GM04503 (cell line): ENCODE results near the gene NCF4.

Source experiments
- DNase-seq: peaks from one replicate; pipeline ENCODE4 v3.0.0-alpha.2; 2012; ENCODE audit warnings: low read depth

The NCF4 gene

DNA sequence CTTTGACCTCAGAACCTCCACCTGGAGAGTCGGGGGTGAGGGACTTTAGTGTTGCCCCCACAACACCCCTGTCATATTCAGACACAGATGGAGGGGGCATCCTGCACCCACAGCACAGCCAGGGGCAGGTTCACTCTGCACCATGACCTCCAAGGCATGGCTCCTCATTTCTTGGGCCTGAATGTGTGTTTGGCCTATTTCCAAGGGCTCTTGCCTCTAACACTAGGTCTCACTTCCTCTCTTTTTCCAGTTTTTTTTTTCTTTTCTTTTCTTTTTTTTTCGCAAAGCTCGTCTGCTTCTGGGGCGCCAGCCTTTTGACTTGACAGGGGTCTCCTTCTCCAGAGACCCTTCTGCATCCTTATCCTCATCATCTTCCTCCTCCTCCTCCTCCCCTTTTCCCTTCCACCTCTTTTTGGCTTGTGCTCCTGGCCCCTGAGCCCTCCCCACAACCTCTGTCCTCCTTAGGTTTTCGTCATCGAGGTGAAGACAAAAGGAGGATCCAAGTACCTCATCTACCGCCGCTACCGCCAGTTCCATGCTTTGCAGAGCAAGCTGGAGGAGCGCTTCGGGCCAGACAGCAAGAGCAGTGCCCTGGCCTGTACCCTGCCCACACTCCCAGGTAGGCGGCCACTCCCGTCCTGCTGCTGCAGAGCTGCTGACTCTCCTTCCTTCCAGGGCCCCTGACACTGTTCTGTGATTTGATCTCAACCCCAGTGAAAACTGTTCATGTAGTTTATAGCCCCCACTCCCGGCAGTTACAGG lies 3.8 kb downstream of the NCF4 start:
- DNase-seq = no peak

DNA sequence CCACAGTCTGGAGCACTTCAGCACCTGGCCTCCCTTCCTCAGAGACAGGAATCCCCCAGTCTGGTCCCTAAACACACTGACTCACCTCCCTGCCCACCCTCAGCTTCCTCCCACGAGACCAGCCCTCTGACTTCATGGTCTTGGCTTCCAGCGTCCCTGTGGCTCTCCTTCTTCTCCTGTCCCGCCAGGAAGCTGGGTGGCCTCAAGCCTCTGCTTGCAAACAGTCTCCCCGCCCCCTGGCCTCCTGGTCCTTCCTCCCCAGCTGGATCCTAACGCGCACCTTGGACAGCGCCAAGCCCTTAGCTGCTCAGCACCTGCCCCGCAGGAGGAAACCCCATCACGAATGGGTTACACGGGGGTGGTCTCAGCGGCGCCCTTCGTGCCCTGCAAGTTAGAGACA lies 4.5 kb downstream of the NCF4 start:
- no peak for DNase-seq

DNA sequence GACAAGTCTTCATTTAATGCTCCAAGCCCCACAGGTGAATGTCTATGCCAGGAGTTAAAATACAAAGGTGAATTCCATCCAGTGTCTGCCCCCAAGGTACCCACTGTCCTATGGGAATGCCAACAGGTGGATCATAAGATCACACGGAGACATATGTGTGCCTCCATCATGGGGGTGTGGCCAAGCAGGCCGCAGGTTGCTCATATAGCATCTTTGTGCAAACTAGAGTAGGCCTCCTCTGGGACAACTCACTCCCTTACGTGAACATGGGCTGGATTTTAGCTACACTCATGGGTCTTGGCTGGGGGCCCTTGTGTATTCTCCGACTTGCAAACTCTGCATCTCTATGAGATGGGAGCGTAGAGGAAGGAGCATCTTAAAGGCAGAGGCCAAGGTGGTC lies 6.9 kb downstream of the NCF4 start:
- no peak for DNase-seq

DNA sequence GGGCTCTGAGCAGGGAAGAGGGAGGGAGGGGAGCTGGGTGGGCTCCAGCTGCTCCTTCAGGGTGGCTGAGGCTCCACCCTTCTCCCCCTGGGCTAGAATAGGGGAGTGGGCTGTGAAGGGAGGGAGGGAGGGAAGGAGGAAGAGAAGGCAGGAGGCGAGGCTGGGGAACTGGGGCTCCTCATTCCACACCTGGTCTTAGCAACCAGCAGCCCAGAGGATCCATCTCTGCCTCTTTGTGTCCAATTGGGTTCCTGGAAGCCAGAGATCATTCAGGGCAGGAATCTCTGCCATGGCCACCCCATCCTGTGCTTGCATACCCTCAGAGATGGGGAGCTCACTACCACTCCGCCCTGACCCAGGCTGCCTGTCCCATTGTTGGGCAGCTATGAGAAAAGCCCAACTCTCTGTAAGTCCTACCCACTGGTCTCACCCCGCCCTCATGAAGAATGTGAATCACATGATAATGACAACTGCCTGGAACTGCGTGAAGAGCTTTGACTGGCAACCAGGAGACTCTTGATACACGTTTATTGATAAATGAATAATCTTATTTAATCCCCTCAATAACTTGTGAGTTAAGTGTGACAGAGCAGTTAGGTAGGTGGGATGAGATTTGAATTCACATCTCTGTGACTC lies 7.9 kb downstream of the NCF4 start:
- DNase-seq = no peak

DNA sequence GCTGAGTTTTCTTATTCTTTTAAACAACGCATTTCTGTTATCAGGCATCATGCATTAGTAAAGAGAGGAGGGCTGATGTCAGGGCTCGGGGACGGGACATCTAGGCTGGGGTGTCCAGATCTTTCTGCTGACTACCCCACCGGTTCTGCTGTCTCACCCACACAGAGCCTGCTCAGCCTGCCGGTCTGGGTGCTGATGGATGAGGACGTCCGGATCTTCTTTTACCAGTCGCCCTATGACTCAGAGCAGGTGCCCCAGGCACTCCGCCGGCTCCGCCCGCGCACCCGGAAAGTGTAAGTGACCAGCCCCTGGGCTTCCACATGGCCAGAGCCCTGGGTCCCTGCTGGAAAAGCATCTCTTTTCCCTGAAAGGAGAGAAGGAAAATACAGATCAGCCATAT lies 9.4 kb downstream of the NCF4 start:
- no peak for DNase-seq

DNA sequence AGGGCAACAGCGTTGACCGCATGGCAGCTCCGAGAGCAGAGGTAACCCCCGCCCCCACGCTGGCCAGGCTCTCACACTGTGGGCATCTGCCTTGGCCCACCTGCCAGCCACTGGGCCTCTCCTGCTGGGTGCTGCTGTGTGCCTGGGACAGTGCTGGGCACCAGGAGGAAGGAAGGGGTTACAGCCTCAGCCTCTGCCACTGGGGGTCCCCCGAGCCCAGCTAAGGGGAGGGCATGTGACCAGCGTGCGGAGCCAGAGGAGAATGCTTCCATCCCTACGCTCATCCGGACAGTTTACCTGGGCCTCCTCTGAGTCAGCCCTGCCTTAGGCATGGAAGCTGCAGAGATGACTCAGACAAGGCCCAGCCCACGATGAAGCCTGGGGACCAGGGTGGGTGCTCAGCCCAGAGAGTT lies 10.9 kb downstream of the NCF4 start:
- no peak for DNase-seq

DNA sequence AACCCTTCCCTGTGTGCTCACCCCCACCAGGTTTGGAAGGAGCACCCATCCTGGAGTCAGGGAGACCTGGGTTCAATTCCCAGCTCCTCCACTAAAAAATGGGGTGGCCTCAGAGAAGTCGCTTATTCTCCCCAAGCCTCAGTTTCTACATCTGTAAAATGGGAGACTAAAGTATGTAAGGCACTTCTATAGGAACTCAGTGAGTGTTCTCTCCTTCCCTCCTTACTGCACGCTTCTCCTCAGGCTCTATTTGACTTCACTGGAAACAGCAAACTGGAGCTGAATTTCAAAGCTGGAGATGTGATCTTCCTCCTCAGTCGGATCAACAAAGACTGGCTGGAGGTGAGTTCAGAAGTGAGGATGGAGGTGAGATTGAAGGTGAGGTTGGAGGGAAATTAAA lies 11.3 kb downstream of the NCF4 start:
- no peak for DNase-seq

DNA sequence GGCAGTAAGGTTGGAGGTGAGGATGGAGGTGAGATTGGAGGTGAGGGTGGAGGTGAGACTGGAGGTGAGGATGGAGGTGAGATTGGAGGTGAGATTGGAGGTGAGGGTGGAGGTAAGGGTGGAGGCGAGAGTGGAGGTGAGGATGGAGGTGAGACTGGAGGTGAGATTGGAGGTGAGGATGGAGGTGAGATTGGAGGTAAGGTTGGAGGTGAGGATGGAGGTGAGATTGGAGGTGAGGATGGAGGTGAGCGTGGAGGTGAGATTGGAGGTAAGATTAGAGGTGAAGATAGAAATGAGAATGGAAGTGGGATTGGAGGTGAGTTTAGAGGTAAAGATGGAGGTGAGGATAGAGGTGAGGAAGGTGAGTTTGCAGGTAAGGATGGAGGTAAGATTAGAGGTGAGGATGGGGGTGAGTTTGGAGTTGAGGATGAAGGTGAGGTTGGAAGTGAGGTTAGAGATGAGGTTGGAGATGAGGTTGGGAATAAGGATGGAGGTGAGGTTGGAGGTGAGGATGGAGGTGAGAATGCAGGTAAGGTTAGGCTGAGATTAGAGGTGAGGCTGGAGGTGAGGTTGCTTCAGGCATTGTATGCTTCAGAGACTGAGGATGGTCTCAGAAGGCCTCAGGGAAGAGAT lies 12.2 kb downstream of the NCF4 start:
- DNase-seq = no peak

DNA sequence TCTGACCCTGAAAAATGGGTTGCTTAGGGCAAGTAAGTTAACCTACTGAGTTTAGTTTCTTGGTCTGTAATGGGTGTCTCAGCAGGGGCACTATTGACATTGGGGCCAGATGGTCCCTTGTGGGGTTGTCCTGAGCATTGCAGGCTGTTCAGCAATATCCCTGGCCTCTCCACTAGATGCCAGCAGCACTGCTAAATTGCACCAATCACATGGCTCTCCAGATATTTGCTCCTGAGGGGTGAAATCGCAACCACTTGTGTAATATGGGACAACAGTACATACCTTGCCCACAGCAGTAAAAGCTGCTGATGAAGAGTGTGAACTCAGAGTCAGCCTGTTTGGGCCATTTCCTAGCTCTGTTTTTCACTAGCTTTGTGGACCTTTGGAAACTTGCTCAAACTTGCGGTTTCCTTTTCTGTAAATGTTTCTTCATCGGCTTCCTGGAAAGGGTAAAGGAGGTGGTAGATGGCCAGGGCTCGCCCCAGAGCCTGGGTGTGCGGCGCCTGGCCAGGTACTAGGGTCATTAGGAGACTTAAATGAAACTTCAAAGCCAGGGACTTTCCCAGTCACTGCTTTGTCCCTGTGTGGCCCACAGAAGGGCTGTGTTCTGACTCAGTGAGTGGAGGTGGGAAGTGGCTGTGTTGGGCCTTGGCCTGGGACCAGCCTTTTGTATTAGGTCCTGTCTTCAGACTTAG lies 13.0 kb downstream of the NCF4 start:
- peak; percentile 19 for DNase-seq

DNA sequence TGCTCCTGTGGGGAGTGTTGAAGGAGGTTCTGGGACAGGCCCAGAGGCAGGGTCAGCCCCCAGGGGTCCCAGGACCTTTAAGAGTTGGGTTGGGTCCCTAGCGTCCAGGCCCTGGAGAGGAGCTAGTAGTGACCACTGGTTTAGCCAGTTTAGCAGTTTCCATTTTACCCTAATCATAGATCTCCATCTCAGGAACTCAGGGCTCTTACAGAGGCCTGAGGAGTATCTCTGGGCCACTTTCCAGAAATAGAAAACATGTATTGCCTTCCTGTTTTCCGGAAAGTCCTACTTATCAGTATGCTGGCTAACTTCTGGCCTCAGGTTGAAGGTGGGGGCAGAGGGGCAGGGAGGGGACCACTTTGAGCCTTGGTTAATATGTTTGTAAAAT lies 13.5 kb downstream of the NCF4 start:
- no peak for DNase-seq

DNA sequence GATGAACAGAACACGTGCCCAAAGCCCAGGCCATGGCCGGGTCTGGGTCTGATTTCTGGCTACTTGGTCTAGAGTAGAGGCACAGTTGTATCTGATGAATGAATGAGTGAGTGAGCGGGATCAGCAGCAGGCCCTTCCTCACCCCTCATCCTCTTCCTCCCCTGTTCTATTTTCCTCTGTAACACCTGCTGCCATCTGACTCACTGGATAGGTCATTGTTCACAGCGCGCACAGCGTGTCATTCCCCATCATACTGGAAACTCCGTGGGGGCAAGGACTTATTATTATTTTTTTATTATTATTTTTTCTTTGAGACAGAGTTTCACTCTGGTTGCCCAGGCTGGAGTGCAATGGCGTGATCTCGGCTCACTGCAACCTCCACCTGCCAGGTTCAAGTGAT lies 13.9 kb downstream of the NCF4 start:
- no peak for DNase-seq

DNA sequence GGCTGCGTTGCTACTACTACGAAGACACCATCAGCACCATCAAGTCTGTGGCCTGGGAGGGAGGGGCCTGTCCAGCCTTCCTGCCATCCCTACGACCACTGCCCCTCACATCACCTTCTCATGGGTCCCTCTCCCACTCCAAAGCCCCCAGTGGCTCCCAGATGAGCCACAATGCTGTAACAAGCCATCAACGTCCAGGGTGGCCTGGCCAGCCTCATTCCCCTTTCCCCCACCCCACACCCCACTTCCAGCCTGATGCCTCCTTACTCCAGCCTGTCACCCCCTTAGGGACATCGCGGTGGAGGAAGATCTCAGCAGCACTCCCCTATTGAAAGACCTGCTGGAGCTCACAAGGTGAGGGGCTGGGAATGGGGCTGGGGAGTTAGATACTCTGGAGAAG lies 14.9 kb downstream of the NCF4 start:
- DNase-seq = no peak

DNA sequence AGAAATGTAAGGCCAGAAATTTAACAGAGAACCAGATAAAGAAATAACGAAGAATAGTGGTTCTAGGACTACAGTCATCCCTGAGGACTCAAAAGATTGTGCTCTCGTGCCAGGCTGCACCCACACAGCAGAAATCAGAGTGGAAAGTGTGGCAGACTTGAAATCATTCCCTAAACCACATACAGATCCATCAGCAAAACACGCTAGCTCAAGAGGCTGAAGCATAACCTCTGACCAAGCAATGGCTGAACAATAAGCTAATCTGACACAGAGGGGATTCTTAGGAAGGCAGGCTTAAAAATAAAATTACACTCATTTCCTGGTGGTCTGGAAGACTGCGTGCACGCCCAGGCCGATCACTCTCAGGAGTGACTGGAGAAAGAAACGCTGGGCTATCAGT lies 19.0 kb downstream of the NCF4 start:
- DNase-seq = peak; percentile 61

DNA sequence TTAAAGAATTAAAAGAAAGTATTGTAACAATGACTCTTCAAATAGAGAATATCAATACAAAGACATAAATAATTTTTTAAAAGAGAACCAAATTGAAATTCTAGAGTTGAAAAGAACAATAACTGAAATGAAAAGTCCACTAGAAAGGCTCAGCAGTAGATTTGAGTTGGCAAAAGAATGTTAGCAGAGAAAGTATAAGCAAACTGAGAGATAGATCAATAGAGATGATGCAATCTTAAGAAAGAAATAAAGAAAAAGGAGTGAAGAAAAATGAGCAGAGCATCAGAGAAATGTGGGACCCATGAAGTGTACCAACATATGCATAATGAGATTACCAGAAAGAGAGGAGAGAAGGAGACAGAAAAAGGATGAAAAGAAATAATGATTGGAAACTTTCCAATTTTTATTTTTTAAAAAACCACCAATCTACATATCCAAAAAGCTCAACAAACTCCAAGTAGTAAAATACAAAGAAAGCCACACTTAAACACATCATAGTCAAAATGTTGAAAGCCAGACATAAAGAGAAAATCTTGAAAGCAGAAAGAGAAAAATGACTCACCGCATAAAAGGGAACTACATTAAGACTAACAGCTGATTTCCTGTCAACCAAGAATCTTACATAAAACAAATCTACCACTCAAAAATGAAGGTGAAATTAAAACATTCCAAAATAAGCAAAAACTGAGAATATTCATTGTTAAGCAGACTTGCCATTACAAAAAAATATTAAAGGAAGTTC lies 20.9 kb downstream of the NCF4 start:
- DNase-seq = no peak

DNA sequence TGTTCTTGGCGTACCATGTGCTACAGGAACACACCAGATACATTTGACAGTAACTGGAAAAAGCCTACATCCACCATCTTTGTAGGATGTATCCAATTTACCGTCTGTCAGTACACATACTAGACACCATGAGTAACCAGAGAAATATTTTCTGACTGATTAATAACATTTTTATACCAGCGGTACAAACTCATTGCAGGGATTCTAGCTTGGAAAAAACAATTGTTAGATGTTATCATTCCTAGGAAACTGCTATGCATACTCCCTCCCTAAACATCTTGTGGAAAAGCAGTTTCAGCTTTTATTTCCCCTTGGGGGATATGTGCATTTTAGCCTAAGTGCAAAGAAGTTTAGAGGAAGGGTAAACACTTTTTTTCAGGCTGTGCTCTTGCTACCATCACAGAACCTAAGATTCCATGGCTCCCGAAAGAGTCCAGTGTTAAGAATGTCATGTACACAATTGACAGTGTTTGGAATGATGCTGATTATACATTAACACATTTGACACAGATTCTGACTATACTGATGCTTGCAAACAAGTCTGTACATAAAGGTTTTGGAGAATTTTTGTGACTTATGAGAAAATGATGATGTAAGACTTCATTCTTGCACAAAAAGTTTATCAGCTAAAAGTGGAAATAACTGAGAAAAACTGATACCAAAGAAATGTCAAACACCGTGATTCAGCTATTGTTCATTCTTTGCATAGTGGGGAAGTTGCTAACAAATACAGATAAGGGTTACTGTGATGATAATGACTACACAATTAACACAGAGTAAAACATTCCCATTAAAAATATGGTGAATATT lies 23.7 kb downstream of the NCF4 start:
- peak; percentile 37 for DNase-seq

DNA sequence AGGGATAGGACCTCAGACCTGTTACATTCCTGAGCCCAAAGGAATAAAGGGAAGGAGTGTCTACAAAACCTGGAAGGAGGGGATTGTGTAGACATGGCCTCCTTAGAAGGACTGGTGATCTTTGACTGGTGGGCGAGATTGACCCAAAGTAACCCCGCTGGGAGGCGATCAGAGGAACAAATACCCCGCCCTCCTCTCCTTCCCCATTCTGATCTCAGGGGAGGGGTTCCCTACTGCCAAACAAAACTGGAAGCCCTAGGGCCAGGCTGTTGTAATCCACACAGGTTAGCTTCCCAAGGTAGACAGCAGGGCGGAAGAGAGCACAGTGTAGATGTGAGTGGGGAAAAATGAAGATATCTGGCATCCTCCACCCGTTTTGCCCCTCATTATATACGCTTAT lies 24.7 kb downstream of the NCF4 start:
- DNase-seq = no peak

DNA sequence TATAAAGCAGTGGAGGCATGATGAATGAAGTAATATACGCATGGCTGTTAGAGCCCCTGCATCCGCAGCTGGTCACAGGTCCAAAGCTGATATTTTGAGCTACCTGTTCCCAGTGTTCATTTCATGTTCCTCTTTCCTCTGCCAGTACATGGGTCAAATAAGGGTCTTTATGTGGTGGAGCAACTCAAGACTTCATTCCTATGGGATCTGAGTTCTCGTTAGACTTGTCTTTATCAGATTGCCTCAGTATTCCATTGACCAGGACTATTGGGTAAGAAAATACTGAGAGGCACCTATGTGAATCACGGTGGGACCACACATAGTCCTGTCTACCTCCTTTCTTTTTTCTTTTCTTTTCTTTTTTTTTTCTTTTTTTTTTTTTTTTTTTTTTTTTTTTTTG lies 25.2 kb downstream of the NCF4 start:
- DNase-seq = no peak

DNA sequence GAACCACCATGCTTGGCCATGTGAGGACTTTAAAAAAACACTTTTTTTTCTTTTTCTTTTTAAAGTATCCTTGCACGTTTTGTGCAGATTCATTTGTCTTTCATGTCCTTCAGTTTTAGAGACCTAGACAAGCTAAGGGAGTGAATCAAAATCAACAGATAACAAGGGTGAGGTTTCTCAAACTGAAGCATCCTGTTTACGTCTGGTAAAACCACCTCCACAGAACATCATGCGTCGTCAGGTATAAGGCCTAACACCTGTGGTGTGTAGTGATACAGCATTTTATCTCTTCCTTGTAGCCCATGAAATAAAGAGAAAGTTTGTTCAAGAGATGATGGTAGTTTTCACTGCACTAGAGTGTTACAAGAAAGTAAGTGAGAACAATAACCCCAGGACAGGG lies 26.4 kb downstream of the NCF4 start:
- DNase-seq = no peak

DNA sequence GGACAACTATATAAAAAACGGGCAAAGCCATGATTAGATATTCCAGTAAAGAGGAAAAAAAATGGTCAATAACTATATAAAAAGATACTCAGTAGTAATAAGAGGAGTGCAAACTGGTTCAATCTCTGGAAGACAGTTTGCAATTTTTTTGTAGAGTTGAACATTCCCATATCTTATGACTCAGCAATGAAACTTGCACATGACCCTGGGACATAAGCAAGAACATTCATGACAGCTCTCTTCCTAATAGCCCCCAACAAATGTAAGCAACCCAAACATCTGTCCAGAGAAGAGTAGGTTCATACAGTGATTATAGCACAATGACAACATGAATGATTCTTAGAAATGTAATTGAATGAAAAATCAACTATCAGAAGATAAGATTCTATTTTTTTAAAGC lies 30.8 kb downstream of the NCF4 start:
- no peak for DNase-seq

DNA sequence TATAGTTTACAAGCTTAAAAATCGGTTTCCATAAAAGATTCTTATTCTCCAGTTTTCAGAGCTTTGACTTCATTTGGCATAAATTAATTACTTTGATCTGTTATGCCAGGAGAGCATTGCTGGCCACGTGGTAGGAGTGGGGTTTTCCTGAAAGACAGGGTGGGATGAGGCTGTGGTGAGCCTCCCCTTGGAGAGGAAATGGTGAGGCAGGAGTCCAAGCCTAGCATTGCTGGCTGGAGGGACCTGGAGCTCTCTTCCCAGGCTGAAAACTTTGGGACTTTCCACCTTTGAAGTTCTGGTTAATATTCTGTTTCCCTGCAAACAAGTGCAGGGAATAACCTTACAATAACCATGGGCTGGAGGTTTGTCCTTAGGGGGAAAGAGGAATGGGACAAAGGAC lies 31.5 kb downstream of the NCF4 start:
- no peak for DNase-seq

DNA sequence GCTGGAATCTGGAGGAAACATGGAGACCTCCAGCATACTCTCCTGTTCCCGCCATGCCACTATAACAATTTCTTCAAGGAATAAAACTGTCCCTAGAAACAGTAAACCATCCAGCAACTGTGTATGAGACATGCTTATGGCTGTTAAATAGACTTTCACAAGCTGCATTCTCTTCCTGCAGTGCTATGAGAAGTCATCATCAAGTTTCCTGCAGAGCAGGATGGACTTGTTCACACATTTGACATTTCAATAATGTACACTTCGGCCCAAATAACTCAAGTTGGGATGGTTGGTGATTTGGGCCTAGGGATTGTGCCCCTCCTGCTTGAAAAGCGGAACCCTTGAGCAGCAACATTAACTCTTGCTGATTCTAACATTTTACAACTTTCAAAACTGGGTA lies 32.5 kb downstream of the NCF4 start:
- no peak for DNase-seq
